ENCODE results near the gene HECW1.
"Not testable (repeated sequence)": the region's sequence is repeated elsewhere in the genome, so short reads cannot be mapped to it uniquely, and the experiment has no call there.

Gene HECW1

GRCh38 chr7:43465581-43466554, 353.4 kb downstream of the HECW1 start:
- DNase-seq (ENCODE audit: low read depth, low spot score), result no peak

DNA sequence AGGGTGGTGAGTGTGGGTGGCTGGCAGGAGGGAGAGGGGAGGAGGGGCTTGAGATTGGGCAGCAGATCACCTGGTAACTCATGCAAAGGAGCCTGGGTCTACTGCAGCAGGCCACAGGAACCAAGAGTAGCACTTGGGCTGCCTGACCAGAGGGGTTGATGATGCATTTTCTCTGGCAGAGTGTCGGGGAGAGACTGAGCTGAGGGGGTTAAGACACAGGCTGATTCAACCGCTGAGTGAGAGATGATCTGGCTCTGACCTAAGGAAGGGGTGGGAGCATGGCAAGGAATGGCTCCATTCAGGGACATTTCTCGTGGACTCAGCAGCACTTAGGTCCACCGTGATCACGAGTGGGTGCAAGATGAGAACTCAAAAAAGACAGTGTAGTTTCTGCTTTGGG, 355.0 kb downstream of the HECW1 start:
- no peak for DNase-seq (ENCODE audit: low read depth, low spot score)

DNA sequence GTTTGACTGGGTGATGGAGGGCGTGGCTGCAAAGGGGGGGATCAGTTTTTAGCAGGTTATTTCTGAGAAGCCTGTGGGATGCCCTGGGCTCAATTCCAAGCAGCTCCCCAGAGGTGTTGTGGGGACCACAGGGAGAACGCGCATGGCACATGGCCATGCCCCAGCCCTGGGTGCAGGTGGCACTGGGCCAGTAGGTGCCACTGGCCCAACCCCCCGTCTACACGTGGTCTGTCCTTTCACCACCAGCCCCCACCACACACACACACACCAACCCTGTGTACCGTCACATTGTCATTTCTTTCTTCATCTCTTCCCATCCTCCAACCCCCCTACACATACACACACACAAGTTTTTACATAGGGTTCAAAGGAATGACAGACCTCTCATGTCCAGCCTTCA, 355.4 kb downstream of the HECW1 start:
- no peak for DNase-seq (ENCODE audit: low read depth, low spot score)

DNA sequence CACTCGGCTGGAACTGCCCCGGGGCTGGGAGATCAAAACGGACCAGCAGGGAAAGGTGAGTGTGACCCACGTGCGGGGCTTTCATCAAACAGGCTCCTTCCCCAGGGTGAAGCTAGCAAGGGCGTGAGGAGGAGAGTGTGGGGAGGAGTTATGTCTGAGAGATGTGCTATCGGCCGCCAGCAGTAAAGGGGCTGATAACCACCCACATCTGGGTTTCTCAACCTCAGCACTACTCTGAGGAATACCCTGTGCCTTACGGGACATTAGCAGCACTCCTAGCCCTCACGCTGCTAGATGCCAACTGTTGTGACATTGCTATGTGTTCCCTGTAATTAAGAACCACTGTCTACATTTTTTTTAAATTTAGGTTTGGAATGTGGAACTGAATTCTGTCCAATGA, 356.6 kb downstream of the HECW1 start:
- no peak for DNase-seq (ENCODE audit: low read depth, low spot score)

- DNase-seq (ENCODE audit: low read depth, low spot score), result no peak
Measured at GRCh38 chr7:43470110-43470509, 357.7 kb downstream of the HECW1 start.

DNA sequence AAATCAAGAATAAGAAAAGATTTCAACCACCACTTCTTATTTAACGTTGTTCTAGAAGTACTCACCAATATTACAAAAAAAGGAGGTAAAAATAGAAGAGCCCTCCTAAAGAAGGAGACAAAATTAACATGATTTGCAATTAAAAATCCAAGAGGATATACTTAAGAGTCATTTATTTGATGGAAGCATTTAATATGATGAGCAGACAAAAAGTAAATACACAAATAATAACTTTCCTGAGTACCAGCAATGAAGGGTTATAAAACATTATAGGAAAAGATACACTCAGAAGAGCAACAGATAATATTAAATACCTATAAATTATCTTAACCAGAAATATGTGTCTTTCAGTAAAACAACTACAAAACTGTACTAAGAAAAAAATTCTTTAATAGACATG, 363.5 kb downstream of the HECW1 start:
- DNase-seq (ENCODE audit: low read depth, low spot score), result no peak

DNA sequence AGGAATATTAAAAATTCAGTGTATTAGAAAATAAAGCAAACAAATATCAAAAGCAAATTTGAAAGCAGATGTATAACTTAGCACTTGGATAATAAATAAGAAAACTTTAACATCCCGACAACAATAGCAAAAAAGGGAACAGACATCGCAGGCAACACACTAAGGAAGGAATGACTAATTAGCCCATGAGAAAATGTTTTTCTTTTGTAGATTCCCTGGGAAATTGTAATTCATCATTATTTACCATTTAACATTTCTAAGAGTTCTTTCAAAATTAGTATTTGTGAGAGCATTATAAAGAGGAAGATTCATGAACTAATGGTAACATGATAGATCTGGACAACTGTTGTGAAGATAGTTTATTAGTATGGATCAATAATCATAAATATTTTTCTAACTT, 364.4 kb downstream of the HECW1 start:
- DNase-seq (ENCODE audit: low read depth, low spot score), result no peak

DNA sequence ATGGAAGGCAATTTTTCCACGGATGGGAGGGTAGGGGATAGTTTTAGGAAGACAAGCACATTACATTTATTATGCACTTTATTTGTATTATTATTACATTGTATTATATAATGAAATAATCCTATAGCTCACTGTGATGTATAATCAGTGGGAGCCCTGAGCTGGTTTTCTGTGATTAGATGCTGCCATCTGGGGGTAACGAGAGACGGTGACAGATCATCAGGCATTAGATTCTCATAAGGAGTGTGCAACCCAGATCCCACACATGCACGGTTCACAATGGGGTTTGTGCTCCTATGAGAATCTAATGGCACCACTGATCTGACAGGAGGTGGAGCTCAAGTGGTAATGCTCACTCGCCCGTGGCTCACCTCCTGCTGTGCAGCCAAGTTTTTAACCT, 366.6 kb downstream of the HECW1 start:
- DNase-seq (ENCODE audit: low read depth, low spot score), result no peak

DNA sequence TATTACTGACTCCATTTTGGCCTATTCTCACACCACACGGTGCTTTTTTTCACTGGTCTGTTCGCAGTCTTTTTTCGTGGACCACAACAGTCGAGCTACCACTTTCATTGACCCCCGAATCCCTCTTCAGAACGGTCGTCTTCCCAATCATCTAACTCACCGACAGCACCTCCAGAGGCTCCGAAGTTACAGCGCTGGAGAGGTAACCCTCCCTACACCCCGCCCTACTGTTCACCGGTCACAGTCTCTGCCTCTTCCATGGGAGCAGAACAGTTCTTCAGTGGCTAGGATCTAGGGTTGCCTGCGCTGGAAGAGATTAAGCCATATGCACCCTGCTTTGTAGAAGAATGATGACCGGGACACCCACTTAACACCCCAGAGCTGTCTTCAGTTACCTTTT, 367.1 kb downstream of the HECW1 start:
- DNase-seq (ENCODE audit: low read depth, low spot score), result no peak

GRCh38 chr7:43480581-43480980, 368.1 kb downstream of the HECW1 start:
- no peak for DNase-seq (ENCODE audit: low read depth, low spot score)

DNA sequence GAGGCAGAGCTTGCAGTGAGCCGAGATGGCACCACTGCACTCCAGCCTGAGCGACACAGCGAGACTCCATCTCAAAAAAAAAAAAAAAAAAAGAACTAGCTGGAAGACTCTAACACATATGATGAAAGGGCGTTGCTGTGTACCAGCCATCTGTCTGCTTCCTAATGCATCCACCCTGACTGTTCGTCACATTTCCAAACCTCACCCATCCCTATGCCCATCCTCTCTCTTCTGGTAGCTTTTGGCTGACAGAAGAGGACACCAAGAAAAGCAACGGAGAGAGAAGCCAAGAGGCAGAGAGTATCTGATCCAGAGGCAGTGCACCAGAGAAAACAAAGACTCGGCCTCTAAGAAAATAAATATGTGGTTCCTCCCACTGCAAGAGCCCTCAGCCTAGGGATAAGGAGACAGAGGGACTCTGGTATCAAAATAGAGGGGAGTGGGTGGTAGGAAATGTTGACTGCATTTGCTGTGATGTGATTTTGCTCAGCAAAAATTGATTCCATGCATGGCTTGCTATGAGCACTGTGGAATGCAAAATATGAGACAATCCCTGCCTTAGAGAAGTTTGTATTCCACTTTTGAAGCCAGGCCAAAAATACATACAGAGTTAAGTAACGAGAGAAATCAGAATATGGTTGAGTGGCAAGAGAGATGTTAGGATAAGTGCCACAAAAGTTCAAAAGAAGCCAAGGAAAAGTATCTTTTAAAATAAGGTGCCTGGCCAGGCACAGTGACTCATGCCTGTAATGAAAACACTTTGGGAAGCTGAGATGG, 369.6 kb downstream of the HECW1 start:
- no peak for DNase-seq (ENCODE audit: low read depth, low spot score)

DNA sequence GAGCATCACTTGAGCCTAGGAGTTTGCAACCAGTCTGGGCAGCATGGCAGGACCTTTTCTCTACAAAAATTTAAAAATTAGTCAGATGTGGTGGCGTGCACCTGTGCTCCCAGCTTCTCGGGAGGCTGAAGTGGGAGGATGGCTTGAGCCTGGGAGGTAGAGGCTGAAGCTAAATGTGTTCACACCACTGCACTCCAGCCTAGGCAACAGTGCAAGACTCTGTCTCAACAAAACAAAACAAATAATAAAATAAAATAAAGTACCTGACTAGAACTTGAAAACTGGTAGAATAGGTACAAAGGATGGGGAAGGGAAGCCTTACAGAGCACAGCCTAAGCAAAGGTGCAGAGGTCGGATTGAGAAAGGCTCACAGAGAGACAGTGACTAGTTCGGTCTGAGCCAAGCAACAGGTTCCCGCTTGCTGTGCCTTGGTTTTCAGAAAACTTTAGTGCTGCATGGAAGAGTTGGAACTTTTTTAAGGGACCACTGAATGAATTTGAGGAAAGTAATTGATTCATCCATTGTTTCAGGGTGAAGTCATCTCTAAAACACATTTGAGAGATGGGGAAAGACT, 370.3 kb downstream of the HECW1 start:
- no peak for DNase-seq (ENCODE audit: low read depth, low spot score)

DNA sequence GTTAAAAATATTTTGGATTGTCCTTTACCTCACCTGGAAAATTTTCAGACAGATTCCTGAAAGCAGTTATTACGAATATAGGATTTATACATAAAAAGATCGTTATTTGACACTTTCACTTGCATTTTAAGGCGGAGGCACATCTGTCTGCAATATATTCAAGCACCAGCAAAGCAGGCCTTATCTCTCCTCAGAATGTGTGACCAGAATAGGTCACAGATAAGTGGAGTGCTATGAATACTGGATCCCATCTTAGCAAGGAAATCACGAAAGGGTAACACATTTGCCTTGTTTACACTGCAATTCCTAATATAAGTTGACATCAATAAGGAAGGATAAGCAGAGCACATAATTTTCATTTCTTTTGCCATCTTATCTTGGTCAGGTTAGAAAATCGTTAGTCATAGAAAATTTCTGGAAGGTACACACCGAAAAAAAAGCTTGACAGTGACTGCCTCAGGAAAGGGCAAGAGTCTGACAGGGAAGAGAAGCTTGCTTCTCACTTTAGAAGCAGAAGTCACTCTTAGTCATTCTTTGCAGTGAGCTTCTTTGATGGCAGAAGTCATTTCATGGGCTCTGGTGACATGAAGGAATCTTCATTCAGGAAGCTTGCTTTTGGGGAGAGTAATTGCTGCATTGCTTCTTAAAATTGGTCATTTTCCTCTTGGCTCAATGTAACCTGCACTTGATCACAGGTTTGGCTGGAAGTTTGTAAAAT, 372.4 kb downstream of the HECW1 start:
- DNase-seq (ENCODE audit: low read depth, low spot score), result no peak

DNA sequence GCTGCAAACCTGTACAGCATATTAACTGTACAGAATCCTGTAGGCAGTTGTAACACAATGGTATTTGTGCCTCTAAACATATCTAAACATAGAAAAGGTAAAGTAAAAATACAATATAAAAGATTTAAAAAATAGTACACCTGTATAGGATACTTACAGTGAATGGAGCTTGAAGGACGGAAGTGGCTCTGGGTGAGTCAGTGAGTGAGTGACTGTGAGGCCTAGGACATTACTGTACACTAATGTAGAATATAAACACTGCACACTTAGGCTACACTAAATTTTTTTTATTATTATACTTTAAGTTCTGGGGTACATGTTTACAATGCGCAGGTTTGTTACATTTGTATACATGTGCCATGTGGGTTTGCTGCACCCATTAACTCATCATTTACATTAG, 373.1 kb downstream of the HECW1 start:
- DNase-seq (ENCODE audit: low read depth, low spot score), result no peak

- DNase-seq (ENCODE audit: low read depth, low spot score), result not testable (repeated sequence)
Measured at GRCh38 chr7:43486008-43486407, 373.6 kb downstream of the HECW1 start.

GRCh38 chr7:43486634-43487033, 374.2 kb downstream of the HECW1 start:
- DNase-seq (ENCODE audit: low read depth, low spot score), result no peak

DNA sequence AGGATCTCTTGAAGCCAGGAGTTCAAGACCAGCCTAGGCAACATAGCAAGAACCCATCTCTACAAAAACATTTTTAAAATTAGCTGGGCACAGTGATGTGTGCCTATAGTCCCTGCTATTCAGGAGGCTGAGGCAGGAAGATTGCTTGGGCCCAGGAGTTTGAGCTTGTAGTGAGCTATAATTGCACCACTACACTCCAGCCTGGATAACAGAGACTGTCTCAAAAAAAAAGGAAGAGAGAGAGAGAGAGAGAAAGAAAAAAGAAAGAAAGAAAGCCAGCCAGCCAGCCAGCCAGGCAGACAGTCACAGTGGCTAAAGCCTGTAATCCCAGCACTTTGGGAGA, 375.3 kb downstream of the HECW1 start:
- no peak for DNase-seq (ENCODE audit: low read depth, low spot score)

GRCh38 chr7:43489257-43489656, 376.8 kb downstream of the HECW1 start:
- no peak for DNase-seq (ENCODE audit: low read depth, low spot score)

GRCh38 chr7:43490016-43490415, 377.6 kb downstream of the HECW1 start:
- no peak for DNase-seq (ENCODE audit: low read depth, low spot score)

GRCh38 chr7:43491123-43491522, 378.7 kb downstream of the HECW1 start:
- no peak for DNase-seq (ENCODE audit: low read depth, low spot score)

DNA sequence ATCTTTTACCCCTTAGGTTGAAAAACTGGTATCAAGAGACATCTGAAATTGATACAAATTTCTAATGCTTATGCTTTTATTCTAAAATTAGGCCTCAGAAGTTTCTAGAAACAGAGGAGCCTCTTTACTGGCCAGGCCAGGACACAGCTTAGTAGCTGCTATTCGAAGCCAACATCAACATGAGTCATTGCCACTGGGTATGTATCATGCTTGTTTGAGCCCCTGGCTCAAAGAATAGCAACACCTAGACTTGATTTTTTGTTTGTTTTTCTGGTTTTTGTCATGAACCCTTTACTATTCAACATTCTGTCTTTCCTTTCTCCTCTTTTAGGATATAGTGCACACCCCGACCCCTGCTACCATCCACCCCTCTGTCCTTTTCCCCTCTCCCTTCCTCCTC, 379.5 kb downstream of the HECW1 start:
- DNase-seq (ENCODE audit: low read depth, low spot score), result peak; percentile 44

- DNase-seq (ENCODE audit: low read depth, low spot score), result no peak
Measured at GRCh38 chr7:43492896-43493295, 380.4 kb downstream of the HECW1 start.
